MCF 10A (cell line): Measurements from ENCODE around the gene NFE2L1. TPM values are rescaled to one million over a fixed set of nuclear protein-coding genes. Genes with fewer than 3 reads are reported as not detected.

Experiments used
- BruUV-seq: library from RNA; stranded (reverse); fragments of 400-500 nt; replicated peaks from 2 replicates; lab custom pipeline; 2021; lab: Mats Ljungman, UMichigan
- CTCF ChIA-PET: fragments of 300-600 bp; sonication (Branson Sonifier 250); formaldehyde crosslinking; extraction: SDS; loops from one replicate; lab custom pipeline; 2021; ENCODE audit warnings: antibody characterized with exemption, inconsistent platforms; lab: Yijun Ruan, JAX
- POLR2A ChIA-PET: fragments of 300-600, 350-650 bp; sonication (Branson Sonifier 250); formaldehyde crosslinking; extraction: SDS; loops from one replicate; lab custom pipeline; 2020; ENCODE audit warnings: antibody characterized with exemption, inconsistent platforms; lab: Yijun Ruan, JAX
- DNase-seq: peaks from one replicate; pipeline ENCODE4 v3.0.0-alpha.2; 2018; ENCODE audit not compliant: unreplicated experiment
- H3K27ac Mint-ChIP-seq: one replicate; pipeline ENCODE4 v1.8.0; 2022; ENCODE audit warnings: mild to moderate bottlenecking, low read depth, mixed read lengths; ENCODE audit not compliant: unreplicated experiment
- H3K27me3 Mint-ChIP-seq: one replicate; pipeline ENCODE4 v1.8.0; 2022; ENCODE audit warnings: mixed read lengths; ENCODE audit not compliant: insufficient read depth, unreplicated experiment
- H3K36me3 Mint-ChIP-seq: one replicate; pipeline ENCODE4 v1.8.0; 2022; ENCODE audit warnings: mild to moderate bottlenecking, moderate library complexity, mixed read lengths; ENCODE audit not compliant: insufficient read depth, unreplicated experiment
- H3K4me1 Mint-ChIP-seq: one replicate; pipeline ENCODE4 v1.8.0; 2022; ENCODE audit warnings: mixed read lengths; ENCODE audit not compliant: insufficient read depth, unreplicated experiment
- H3K4me3 Mint-ChIP-seq: one replicate; pipeline ENCODE4 v1.8.0; 2022; ENCODE audit warnings: mild to moderate bottlenecking, moderate library complexity, mixed read lengths; ENCODE audit not compliant: unreplicated experiment
- H3K9me3 Mint-ChIP-seq: one replicate; pipeline ENCODE4 v1.8.0; 2022; ENCODE audit warnings: mixed read lengths; ENCODE audit not compliant: unreplicated experiment
- intact Hi-C: fragments of 100-400 bp; cut with micrococcal nuclease; formaldehyde crosslinking; loops from 2 replicates; pipeline ENCODE4 v1.14.1; 2022
- total RNA-seq: library from RNA; stranded (reverse); gene quantifications from 2 replicates; pipeline ENCODE4 v1.2.3, GENCODE V29; 2022
- TF ChIP-seq, protein P1 (sequence below): fragments of 200-600 bp; IDR thresholded peaks from one replicate; pipeline ENCODE4 v1.8.0; 2022; ENCODE audit warnings: antibody characterized with exemption, mild to moderate bottlenecking; ENCODE audit not compliant: unreplicated experiment

The NFE2L1 gene
- total RNA-seq, 1 experiment from 2014 or later = 235 TPM

DNA sequence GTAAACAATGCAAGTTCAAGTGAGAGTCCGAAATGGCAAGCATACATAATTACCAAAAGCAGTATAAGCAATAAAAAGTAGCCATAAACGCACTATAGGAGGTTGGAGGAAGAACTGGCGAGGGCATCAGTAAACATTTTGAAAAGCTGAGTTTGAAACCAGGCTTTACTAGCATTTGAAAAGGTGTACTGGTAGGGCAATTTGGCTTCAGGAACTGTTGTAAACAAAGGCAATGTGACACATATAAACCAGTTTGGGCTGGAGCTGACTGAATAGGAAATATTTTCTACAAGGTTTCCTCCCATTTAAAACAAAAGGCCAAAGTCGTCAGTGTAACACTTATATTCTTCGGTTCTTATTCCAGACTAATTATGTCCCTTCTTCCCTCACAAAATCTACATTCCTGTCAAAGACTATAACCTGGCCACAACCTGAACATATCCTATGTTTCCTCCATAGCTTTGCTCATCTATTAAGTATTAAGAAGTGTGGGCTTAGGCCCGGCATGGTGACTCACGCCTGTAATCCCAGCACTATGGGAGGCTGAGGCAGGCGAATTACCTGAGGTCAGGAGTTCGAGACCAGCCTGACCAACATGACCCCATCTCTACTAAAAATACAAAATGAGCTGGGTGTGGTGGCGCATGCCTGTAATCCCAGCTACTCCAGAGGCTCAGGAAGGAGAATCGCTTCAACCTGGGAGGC, 45.3 kb downstream of the NFE2L1 start:
- peaks cover 25% of the 10 kb centered on the region for H3K36me3 Mint-ChIP-seq
- no TSS peak for BruUV-seq
- H3K4me3 Mint-ChIP-seq = no peak overlapping the region
- TF ChIP-seq, protein P1, sequence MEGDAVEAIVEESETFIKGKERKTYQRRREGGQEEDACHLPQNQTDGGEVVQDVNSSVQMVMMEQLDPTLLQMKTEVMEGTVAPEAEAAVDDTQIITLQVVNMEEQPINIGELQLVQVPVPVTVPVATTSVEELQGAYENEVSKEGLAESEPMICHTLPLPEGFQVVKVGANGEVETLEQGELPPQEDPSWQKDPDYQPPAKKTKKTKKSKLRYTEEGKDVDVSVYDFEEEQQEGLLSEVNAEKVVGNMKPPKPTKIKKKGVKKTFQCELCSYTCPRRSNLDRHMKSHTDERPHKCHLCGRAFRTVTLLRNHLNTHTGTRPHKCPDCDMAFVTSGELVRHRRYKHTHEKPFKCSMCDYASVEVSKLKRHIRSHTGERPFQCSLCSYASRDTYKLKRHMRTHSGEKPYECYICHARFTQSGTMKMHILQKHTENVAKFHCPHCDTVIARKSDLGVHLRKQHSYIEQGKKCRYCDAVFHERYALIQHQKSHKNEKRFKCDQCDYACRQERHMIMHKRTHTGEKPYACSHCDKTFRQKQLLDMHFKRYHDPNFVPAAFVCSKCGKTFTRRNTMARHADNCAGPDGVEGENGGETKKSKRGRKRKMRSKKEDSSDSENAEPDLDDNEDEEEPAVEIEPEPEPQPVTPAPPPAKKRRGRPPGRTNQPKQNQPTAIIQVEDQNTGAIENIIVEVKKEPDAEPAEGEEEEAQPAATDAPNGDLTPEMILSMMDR = no peak
- ChIA-PET CTCF (interaction anchor here (0.6 to 1.5 kb wide), 5 partner anchors 13 to 285 kb away, joined by 3 to 20 read pairs (median 4); no protein-coding TSS in a partner anchor), POLR2A (interaction anchor here (0.8 to 1.2 kb wide), 3 partner anchors 14 to 20 kb away, joined by 3 to 4 read pairs (median 3); no protein-coding TSS in a partner anchor)
- H3K27me3 Mint-ChIP-seq = no peaks in the 10 kb centered on the region
- intact Hi-C loops = no loop called here
- H3K4me1 Mint-ChIP-seq = peaks cover 4% of the 10 kb centered on the region
- peak overlapping the region; percentile 61 for H3K27ac Mint-ChIP-seq
- no peaks in the 10 kb centered on the region for H3K9me3 Mint-ChIP-seq
- no peak for DNase-seq

DNA sequence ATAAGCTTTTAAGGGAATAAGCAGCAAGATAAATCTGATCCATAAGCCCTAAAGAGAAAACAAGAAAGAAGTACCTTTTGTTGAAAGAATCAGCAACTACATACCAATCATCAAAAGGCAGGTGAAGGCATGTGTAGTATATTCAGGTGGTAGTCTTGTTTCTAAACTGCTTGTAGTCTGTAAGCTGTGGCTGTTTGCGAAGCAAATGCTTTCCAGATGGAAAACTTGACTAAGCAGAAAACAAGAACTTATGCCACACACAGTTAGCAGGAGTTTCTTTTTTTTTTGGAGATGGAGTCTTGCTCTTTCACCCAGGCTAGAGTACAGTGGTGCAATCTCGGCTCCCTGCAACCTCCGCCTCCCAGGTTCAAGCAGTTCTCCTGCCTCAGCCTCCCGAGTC, 47.5 kb downstream of the NFE2L1 start:
- no peaks in the 10 kb centered on the region for H3K9me3 Mint-ChIP-seq
- H3K27me3 Mint-ChIP-seq = no peaks in the 10 kb centered on the region
- BruUV-seq = no TSS peak
- DNase-seq = no peak
- intact Hi-C loops = no loop called here
- H3K36me3 Mint-ChIP-seq = peaks cover 21% of the 10 kb centered on the region
- no peak overlapping the region for H3K4me3 Mint-ChIP-seq
- H3K27ac Mint-ChIP-seq = no peak overlapping the region
- TF ChIP-seq, protein P1 = no peak
- POLR2A ChIA-PET = interaction anchor here (0.7 to 6.4 kb wide), 2 partner anchors 12 to 15 kb away, joined by 3 to 46 read pairs; partner anchors contain the start of gene SNX11
- CTCF ChIA-PET = interaction anchor here (0.6 to 5.0 kb wide), 3 partner anchors 9 to 124 kb away, joined by 4 to 60 read pairs (median 20); no protein-coding TSS in a partner anchor
- H3K4me1 Mint-ChIP-seq = peaks cover 12% of the 10 kb centered on the region

DNA sequence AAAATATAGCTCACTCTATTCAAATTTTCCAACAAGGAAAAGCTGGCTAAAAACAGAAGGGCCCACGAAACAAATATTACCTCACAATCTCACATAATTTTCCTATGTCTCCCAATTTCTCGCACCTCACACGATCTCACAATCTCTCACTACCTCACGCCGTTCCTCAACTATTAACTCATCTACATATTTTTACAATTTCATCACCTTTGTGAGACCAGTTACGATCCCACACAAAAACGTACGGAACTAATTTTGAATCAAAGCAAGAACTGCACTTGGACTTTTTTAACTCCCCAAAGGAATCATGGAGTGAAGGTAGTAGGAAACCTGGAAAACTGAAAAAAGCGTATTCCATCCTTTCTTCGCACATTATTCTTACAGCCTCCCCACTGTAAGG, 52.0 kb downstream of the NFE2L1 start:
- BruUV-seq = no TSS peak

More for the DNA sequence above, 52.0 kb downstream of the NFE2L1 start:
- no peaks in the 10 kb centered on the region for H3K9me3 Mint-ChIP-seq
- H3K27me3 Mint-ChIP-seq = no peaks in the 10 kb centered on the region
- H3K4me3 Mint-ChIP-seq = peak overlapping the region; percentile 92
- intact Hi-C loops = loop anchor here (2.0 kb wide), 1 partner anchor 45 kb away; no protein-coding TSS in a partner anchor
- peak overlapping the region; percentile 20 for H3K27ac Mint-ChIP-seq
- POLR2A ChIA-PET = interaction anchor here (0.6 to 7.2 kb wide), 21 partner anchors 7 to 1015 kb away, joined by 3 to 73 read pairs (median 5); partner anchors contain the start of genes NFE2L1, PNPO and SNX11
- peaks cover 10% of the 10 kb centered on the region for H3K4me1 Mint-ChIP-seq
- TF ChIP-seq, protein P1 = no peak
- H3K36me3 Mint-ChIP-seq = no peaks in the 10 kb centered on the region
- DNase-seq = no peak
- CTCF ChIA-PET = interaction anchor here (0.5 to 2.7 kb wide), 4 partner anchors 8 to 121 kb away, joined by 3 to 12 read pairs (median 4); no protein-coding TSS in a partner anchor
